ENCODE results near the gene MVB12B.
"Not testable (repeated sequence)": the region's sequence is repeated elsewhere in the genome, so short reads cannot be mapped to it uniquely, and the experiment has no call there.

The MVB12B gene

DNA sequence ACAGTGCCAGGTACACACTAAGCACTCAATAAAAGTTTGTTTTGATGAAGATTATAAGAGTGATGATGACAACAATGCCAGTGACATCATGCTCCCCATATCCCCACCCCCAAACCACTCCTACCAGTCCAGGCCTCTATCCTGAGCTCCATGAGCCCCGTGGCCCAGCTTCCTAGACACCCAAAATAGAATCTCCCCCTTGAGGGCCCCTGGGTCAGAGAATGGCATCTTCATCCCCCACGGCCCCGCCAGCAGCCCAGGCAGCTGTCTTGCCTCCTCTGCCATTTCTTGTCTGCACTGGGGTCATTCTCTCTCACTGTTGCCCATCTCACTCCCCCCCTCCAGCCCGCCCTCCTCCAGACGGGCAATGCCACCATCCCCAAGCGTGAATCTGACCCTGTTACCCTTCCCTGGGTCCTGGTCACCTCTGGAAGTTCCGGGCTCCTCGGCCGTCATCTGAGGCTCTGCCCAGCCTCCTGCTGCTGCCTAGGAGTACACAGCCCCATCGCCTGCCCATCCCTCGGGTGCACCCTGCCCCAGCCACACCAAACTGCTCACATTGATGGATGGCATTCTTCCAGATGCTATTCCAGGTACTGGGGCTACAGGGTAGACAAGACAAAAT, 210.3 kb downstream of the MVB12B start:
- H3K4me3 Mint-ChIP-seq: no peak overlapping the region
- no peaks in the 10 kb centered on the region for H3K36me3 Mint-ChIP-seq (ENCODE audit: low read depth)
- peaks cover 69% of the 10 kb centered on the region for H3K27me3 Mint-ChIP-seq (ENCODE audit: low read depth)
- TF ChIP-seq, protein P1, sequence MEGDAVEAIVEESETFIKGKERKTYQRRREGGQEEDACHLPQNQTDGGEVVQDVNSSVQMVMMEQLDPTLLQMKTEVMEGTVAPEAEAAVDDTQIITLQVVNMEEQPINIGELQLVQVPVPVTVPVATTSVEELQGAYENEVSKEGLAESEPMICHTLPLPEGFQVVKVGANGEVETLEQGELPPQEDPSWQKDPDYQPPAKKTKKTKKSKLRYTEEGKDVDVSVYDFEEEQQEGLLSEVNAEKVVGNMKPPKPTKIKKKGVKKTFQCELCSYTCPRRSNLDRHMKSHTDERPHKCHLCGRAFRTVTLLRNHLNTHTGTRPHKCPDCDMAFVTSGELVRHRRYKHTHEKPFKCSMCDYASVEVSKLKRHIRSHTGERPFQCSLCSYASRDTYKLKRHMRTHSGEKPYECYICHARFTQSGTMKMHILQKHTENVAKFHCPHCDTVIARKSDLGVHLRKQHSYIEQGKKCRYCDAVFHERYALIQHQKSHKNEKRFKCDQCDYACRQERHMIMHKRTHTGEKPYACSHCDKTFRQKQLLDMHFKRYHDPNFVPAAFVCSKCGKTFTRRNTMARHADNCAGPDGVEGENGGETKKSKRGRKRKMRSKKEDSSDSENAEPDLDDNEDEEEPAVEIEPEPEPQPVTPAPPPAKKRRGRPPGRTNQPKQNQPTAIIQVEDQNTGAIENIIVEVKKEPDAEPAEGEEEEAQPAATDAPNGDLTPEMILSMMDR (IDR thresholded peaks at IDR 0.05; ENCODE audit: unreplicated experiment in 3 of 3): no peak
- H3K9me3 Mint-ChIP-seq: no peaks in the 10 kb centered on the region
- no peak overlapping the region for H3K27ac Mint-ChIP-seq
- peaks cover 40% of the 10 kb centered on the region for H3K4me1 Mint-ChIP-seq

DNA sequence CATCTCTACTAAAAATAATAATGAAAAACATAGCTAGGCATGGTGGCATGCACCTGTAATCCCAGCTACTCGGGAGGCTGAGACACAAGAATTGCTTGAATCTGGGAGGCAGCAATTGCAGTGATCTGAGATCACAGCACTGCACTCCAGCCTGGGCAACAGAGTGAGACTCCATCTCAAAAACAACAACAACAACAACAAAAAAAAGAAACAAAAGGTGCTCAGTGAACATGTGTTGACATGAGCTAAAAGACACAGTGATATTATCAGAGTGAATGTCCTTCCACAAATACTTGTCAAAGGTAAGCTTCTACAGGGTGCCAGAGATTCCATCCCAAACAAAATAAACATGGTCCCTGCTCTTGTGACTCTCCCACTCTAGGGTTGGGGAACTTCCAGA, 211.9 kb downstream of the MVB12B start:
- peaks cover 53% of the 10 kb centered on the region for H3K27me3 Mint-ChIP-seq (ENCODE audit: low read depth)
- TF ChIP-seq, protein P1 (IDR thresholded peaks at IDR 0.05; ENCODE audit: unreplicated experiment in 3 of 3): no peak
- no peaks in the 10 kb centered on the region for H3K9me3 Mint-ChIP-seq
- H3K36me3 Mint-ChIP-seq (ENCODE audit: low read depth): no peaks in the 10 kb centered on the region
- no peak overlapping the region for H3K4me3 Mint-ChIP-seq
- H3K27ac Mint-ChIP-seq: no peak overlapping the region
- peaks cover 24% of the 10 kb centered on the region for H3K4me1 Mint-ChIP-seq

DNA sequence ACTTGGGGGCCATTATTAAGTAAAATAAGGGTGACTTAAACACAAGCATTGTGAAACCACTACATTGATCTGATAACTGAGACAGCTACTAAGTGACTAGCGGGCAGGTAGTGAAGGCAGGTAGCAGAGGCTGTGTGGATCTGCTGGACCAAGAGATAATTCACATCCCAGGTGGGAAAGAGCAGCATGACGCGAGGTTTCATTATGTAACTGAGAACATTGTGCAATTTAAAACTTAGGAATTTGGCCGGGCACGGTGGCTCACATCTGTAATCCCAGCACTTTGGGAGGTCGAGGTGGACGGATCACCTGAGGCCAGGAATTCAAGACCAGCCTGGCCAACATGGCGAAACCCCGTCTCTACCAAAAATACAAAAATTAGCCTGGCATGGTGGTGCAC, 213.8 kb downstream of the MVB12B start:
- Mint-ChIP-seq H3K27me3 (ENCODE audit: low read depth) (peaks cover 39% of the 10 kb centered on the region), H3K4me1 (peaks cover 19% of the 10 kb centered on the region)
- not testable (repeated sequence) for H3K27ac Mint-ChIP-seq; H3K9me3 Mint-ChIP-seq; H3K36me3 Mint-ChIP-seq (ENCODE audit: low read depth); H3K4me3 Mint-ChIP-seq

DNA sequence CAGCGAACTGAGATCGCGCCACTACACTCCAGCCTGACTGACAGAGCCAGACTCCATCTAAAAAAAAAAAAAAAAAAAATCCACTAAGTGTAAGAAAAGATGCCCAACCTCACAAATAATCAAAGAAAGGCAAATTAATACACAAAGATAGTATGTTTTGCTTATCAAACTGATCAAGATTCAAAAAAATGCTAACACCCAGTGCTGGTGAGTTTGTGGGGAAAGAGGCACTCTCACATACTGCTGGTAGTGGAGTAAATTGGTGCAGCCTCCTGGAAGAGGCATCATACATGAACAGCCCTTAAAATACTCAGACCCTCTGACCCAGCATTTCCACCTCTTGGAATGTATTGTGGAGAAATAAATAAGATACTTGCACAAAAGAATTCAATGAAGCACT, 216.9 kb downstream of the MVB12B start:
- Mint-ChIP-seq H3K27me3 (ENCODE audit: low read depth) (peaks cover 18% of the 10 kb centered on the region), H3K27ac (no peak overlapping the region), H3K36me3 (ENCODE audit: low read depth) (no peaks in the 10 kb centered on the region), H3K4me3 (no peak overlapping the region), H3K4me1 (no peaks in the 10 kb centered on the region), H3K9me3 (no peaks in the 10 kb centered on the region)
- TF ChIP-seq, protein P1 (IDR thresholded peaks at IDR 0.05; ENCODE audit: unreplicated experiment in 3 of 3): no peak

DNA sequence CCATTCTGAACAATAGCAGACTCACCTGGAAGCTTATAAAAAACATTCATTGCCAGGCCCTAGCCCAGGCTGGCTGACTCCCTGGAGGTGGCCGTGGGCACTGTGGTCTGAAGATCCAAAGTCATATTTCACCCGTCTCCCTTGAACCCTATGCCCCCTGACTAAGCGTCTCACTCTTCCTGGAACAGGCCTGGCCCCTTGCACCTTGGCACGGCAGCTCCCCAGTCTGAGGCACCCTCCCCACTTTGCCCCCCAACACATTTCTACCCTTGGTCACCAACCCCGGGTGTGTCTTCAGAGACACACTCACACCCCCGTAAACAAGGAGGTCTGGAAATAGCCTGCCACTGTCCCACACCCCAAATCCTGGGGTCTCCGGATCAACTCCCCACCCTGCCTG, 218.5 kb downstream of the MVB12B start:
- peaks cover 10% of the 10 kb centered on the region for H3K27me3 Mint-ChIP-seq (ENCODE audit: low read depth)
- no peaks in the 10 kb centered on the region for H3K9me3 Mint-ChIP-seq
- H3K4me3 Mint-ChIP-seq: no peak overlapping the region
- TF ChIP-seq, protein P1 (IDR thresholded peaks at IDR 0.05; ENCODE audit: unreplicated experiment in 3 of 3): no peak
- no peak overlapping the region for H3K27ac Mint-ChIP-seq
- no peaks in the 10 kb centered on the region for H3K4me1 Mint-ChIP-seq
- H3K36me3 Mint-ChIP-seq (ENCODE audit: low read depth): no peaks in the 10 kb centered on the region

DNA sequence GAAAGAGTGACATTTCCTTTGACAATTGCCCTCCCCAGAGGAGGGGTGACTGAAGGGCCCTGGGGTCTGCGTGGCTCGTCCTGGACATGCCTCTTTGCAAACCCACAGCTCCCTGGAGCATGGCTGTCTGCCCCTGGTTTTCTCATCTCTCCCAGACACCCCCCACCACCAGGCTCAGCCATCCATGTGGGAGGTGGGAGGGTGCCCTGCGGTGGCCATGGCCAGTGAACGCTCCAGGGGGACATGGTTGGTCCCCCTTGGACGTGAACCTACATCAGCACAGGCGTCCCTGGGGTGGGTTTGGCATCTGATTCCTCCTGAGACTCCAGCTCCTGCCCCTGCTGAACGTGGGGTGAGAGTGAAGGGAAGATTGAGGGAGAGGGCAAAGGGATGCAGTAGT, 219.4 kb downstream of the MVB12B start:
- no peaks in the 10 kb centered on the region for H3K36me3 Mint-ChIP-seq (ENCODE audit: low read depth)
- H3K27me3 Mint-ChIP-seq (ENCODE audit: low read depth): peaks cover 15% of the 10 kb centered on the region
- H3K9me3 Mint-ChIP-seq: no peaks in the 10 kb centered on the region
- TF ChIP-seq, protein P1 (IDR thresholded peaks at IDR 0.05; ENCODE audit: unreplicated experiment in 3 of 3): no peak
- H3K27ac Mint-ChIP-seq: no peak overlapping the region
- H3K4me1 Mint-ChIP-seq: no peaks in the 10 kb centered on the region
- H3K4me3 Mint-ChIP-seq: no peak overlapping the region

Measured in nephron (organoid).